HL-60/S4 treated with phorbol 12-myristate 13-acetate at 8.2 ng/mL for 4 days and 3 days (cell line): Measurements from ENCODE around the gene TMED3.

Experiments used
- in situ Hi-C: fragments of 300-500 bp; cut with MboI; formaldehyde crosslinking; loops from 2 replicates; pipeline ENCODE4 v1.15.0; 2022; ENCODE audit warnings: low sequenced_read_pairs

Gene TMED3

GRCh38 chr15:79372428-79372827 lies 61.5 kb downstream of the TMED3 start:
- in situ Hi-C loops = no loop called here
